HCT116 (cell line): Measurements from ENCODE around the gene MORN1.

Experiments
- EZH2 ChIP-seq: fragments of 200-600 bp; sonication (generic); IDR thresholded peaks from 2 replicates; pipeline ENCODE4 v1.6.1; 2017; ENCODE audit warnings: antibody characterized with exemption, mixed run types
- SIN3A ChIP-seq: IDR thresholded peaks from 2 replicates; pipeline ENCODE4 v1.6.1; 2012; ENCODE audit warnings: low read depth

DNA sequence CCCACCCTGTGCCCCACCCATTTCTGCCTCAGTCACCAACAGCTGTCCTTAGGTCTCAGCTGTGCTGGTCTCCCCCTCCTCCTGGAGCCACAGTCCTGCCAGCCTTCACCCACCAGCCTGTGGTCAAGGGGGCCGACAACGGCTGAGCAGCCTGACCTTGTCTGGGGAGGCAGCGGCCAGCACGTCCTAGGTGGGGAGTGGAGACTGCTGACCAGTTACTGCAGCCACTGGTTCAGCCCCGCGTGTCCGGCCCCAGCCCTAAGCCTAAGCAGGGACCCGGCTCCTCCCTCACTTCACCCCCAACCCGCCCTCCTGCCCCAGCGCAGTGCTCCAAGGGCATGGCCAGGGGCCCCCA is 79.2 kb downstream of the MORN1 start:
- TF ChIP-seq EZH2 (no peak), SIN3A (no peak)
